ENCODE results near the gene GOLGA6L2. TPM values are rescaled to one million over a fixed set of nuclear protein-coding genes. Genes with fewer than 3 reads are reported as not detected.

The GOLGA6L2 gene, protein sequence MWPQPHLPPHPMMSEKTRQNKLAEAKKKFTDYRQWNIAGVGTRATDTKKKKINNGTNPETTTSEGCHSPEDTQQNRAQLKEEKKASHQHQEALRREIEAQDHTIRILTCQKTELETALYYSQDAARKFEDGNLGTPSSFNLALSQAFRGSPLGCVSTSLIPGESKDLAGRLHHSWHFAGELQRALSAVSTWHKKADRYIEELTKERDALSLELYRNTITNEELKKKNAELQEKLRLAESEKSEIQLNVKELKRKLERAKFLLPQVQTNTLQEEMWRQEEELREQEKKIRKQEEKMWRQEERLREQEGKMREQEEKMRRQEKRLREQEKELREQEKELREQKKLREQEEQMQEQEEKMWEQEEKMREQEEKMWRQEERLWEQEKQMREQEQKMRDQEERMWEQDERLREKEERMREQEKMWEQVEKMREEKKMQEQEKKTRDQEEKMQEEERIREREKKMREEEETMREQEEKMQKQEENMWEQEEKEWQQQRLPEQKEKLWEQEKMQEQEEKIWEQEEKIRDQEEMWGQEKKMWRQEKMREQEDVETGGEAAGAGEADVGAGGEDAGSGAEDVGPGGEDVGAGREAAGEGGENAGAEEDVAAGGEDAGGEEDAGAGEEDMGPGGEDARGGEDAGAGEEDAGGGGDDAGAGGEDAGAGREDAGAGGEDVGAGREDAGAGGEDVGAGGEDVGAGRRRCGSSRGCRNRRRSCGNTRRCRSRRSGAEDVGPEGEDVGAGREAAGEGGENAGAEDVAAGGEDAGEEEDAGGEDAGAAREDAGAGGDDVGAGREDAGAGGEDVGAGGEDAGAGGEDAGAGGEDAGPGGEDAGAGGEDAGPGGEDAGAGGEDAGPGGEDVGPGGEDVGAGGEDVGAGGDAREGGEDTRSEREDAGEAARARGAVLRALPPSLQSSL
- not detected in 2 replicates for total RNA-seq (ENCODE audit: low replicate concordance)
- long read RNA-seq: 0 reads

DNA sequence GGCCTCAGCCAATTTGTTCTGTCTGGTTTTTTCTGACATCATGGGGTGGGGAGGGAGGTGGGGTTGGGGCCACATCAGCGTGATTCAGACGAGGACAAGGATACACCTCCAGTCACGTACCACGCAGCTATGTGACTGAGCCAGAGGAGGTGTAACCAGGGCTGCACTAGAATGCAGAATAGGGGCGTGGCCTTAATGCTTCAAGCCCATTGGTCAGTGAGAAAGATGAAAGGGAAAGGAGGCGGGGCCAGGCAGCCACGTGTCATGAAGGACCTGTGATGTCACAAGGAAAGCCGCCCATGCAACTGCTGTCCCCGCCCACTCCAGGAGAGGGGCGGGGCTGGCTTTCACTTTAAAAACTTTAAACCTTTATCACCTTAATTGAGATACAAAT, at the start of gene GOLGA6L2:
Gene GOLGA6L2, minus strand, starts transcription at position 137 of the 394 bp plus-strand sequence. Its CDS starts 62 bp downstream, at position 75.
- H3K4me3 Mint-ChIP-seq: no peak within 1 kb of the TSS
- no peaks in the 10 kb centered on the region for H3K36me3 Mint-ChIP-seq
- TF ChIP-seq, protein P1, sequence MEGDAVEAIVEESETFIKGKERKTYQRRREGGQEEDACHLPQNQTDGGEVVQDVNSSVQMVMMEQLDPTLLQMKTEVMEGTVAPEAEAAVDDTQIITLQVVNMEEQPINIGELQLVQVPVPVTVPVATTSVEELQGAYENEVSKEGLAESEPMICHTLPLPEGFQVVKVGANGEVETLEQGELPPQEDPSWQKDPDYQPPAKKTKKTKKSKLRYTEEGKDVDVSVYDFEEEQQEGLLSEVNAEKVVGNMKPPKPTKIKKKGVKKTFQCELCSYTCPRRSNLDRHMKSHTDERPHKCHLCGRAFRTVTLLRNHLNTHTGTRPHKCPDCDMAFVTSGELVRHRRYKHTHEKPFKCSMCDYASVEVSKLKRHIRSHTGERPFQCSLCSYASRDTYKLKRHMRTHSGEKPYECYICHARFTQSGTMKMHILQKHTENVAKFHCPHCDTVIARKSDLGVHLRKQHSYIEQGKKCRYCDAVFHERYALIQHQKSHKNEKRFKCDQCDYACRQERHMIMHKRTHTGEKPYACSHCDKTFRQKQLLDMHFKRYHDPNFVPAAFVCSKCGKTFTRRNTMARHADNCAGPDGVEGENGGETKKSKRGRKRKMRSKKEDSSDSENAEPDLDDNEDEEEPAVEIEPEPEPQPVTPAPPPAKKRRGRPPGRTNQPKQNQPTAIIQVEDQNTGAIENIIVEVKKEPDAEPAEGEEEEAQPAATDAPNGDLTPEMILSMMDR (conservative IDR thresholded peaks at IDR 0.05): no peak
- H3K4me1 Mint-ChIP-seq (ENCODE audit: unreplicated experiment): no peaks in the 10 kb centered on the region
- H3K27ac Mint-ChIP-seq: no peak within 1 kb of the TSS
- no peaks in the 10 kb centered on the region for H3K9me3 Mint-ChIP-seq
- H3K27me3 Mint-ChIP-seq: no peaks in the 10 kb centered on the region
- no peak for DNase-seq (ENCODE audit: extremely low spot score, unreplicated experiment)

GRCh38 chr15:23484870-23485269, 37.8 kb upstream of the GOLGA6L2 start:
- H3K4me1 Mint-ChIP-seq (ENCODE audit: unreplicated experiment): no peaks in the 10 kb centered on the region
- no peak overlapping the region for H3K27ac Mint-ChIP-seq
- H3K9me3 Mint-ChIP-seq: no peaks in the 10 kb centered on the region
- H3K4me3 Mint-ChIP-seq: no peak overlapping the region
- TF ChIP-seq, protein P1 (conservative IDR thresholded peaks at IDR 0.05): no peak
- H3K36me3 Mint-ChIP-seq: no peaks in the 10 kb centered on the region
- DNase-seq (ENCODE audit: extremely low spot score, unreplicated experiment): no peak
- H3K27me3 Mint-ChIP-seq: no peaks in the 10 kb centered on the region

- no peaks in the 10 kb centered on the region for H3K4me1 Mint-ChIP-seq (ENCODE audit: unreplicated experiment)
- no peaks in the 10 kb centered on the region for H3K9me3 Mint-ChIP-seq
- no peaks in the 10 kb centered on the region for H3K27me3 Mint-ChIP-seq
- H3K27ac Mint-ChIP-seq: no peak overlapping the region
- TF ChIP-seq, protein P1 (conservative IDR thresholded peaks at IDR 0.05): no peak
- no peak overlapping the region for H3K4me3 Mint-ChIP-seq
- no peaks in the 10 kb centered on the region for H3K36me3 Mint-ChIP-seq
- DNase-seq (ENCODE audit: extremely low spot score, unreplicated experiment): no peak
Measured at GRCh38 chr15:23483821-23484299, 36.8 kb upstream of the GOLGA6L2 start.

GRCh38 chr15:23482764-23483489, 35.9 kb upstream of the GOLGA6L2 start:
- TF ChIP-seq, protein P1 (conservative IDR thresholded peaks at IDR 0.05): no peak
- Mint-ChIP-seq H3K27me3 (no peaks in the 10 kb centered on the region), H3K36me3 (no peaks in the 10 kb centered on the region), H3K4me3 (no peak overlapping the region), H3K4me1 (ENCODE audit: unreplicated experiment) (no peaks in the 10 kb centered on the region), H3K9me3 (no peaks in the 10 kb centered on the region), H3K27ac (no peak overlapping the region)
- DNase-seq (ENCODE audit: extremely low spot score, unreplicated experiment): no peak

- Mint-ChIP-seq H3K27ac (no peak overlapping the region), H3K4me3 (no peak overlapping the region), H3K9me3 (no peaks in the 10 kb centered on the region), H3K4me1 (ENCODE audit: unreplicated experiment) (no peaks in the 10 kb centered on the region), H3K27me3 (no peaks in the 10 kb centered on the region), H3K36me3 (no peaks in the 10 kb centered on the region)
- no peak for DNase-seq (ENCODE audit: extremely low spot score, unreplicated experiment)
- TF ChIP-seq, protein P1 (conservative IDR thresholded peaks at IDR 0.05): no peak
Measured at GRCh38 chr15:23482228-23482627, 35.2 kb upstream of the GOLGA6L2 start.

Measured in type B pancreatic cell (in vitro differentiated cells).